HL-60/S4 (cell line): ENCODE results near the gene OR51D1.

Source experiments
- in situ Hi-C: fragments of 300-500 bp; cut with MboI; formaldehyde crosslinking; loops from 2 replicates; pipeline ENCODE4 v1.14.3; 2022; ENCODE audit warnings: low sequenced_read_pairs

The OR51D1 gene

GRCh38 chr11:4644233-4644632 lies 7.0 kb downstream of the OR51D1 start:
- in situ Hi-C loops, result no loop called here

GRCh38 chr11:4645974-4646373 lies 8.7 kb downstream of the OR51D1 start:
- in situ Hi-C loops, result no loop called here

GRCh38 chr11:4647766-4648165 lies 10.5 kb downstream of the OR51D1 start:
- in situ Hi-C loops, result no loop called here

GRCh38 chr11:4654635-4655369 lies 17.5 kb downstream of the OR51D1 start:
- in situ Hi-C loops, result no loop called here

- in situ Hi-C loops, result no loop called here
These were observed 21.6 kb downstream of the OR51D1 start for GRCh38 chr11:4658629-4659445.

GRCh38 chr11:4662876-4663275 lies 25.6 kb downstream of the OR51D1 start:
- in situ Hi-C loops, result no loop called here

- in situ Hi-C loops, result no loop called here
These were observed 26.9 kb downstream of the OR51D1 start for GRCh38 chr11:4664183-4664582.

- in situ Hi-C loops, result no loop called here
These were observed 27.5 kb downstream of the OR51D1 start for GRCh38 chr11:4664786-4665185.

- in situ Hi-C loops, result no loop called here
These were observed 28.1 kb downstream of the OR51D1 start for GRCh38 chr11:4665424-4665823.

- in situ Hi-C loops, result no loop called here
These were observed 34.5 kb downstream of the OR51D1 start for GRCh38 chr11:4671741-4672140.

- in situ Hi-C loops, result no loop called here
These were observed 35.2 kb downstream of the OR51D1 start for GRCh38 chr11:4672470-4672869.

- in situ Hi-C loops, result no loop called here
These were observed 36.5 kb downstream of the OR51D1 start for GRCh38 chr11:4673781-4674180.

- in situ Hi-C loops, result no loop called here
These were observed 40.7 kb downstream of the OR51D1 start for GRCh38 chr11:4677948-4678347.

- in situ Hi-C loops, result no loop called here
These were observed 43.1 kb downstream of the OR51D1 start for GRCh38 chr11:4680341-4680740.

- in situ Hi-C loops, result no loop called here
These were observed 45.5 kb downstream of the OR51D1 start for GRCh38 chr11:4682623-4683419.

- in situ Hi-C loops, result no loop called here
These were observed 47.5 kb downstream of the OR51D1 start for GRCh38 chr11:4684631-4685285.
